SJSA1 (cell line): Measurements from ENCODE around the gene EHD1. TPM values are rescaled to one million over a fixed set of nuclear protein-coding genes. Genes with fewer than 3 reads are reported as not detected.
"Not testable (repeated sequence)": the region's sequence is repeated elsewhere in the genome, so short reads cannot be mapped to it uniquely, and the experiment has no call there.

Experiments
- DNase-seq, 2 experiments: peaks; one replicate each; pipeline ENCODE4 v3.0.0-alpha.2; 2015 to 2020; ENCODE audit warnings: low spot score in 2 of 2, low read depth in 1 of 2
- H3K27ac ChIP-seq: fragments of 250-450 bp; sonication (Bioruptor Pico); 2 replicates; pipeline ENCODE4 v1.5.1; 2020; ENCODE audit warnings: mild to moderate bottlenecking, moderate library complexity
- H3K27me3 ChIP-seq: fragments of 250-450 bp; sonication (Bioruptor Pico); replicated peaks from 2 replicates; pipeline ENCODE4 v1.5.1; 2020; ENCODE audit warnings: mild to moderate bottlenecking, moderate library complexity
- H3K36me3 ChIP-seq: fragments of 250-450 bp; sonication (Bioruptor Pico); 2 replicates; pipeline ENCODE4 v1.5.1; 2020; ENCODE audit warnings: mild to moderate bottlenecking
- H3K4me1 ChIP-seq: fragments of 250-450 bp; sonication (Bioruptor Pico); replicated peaks from 2 replicates; pipeline ENCODE4 v1.6.1; 2021; ENCODE audit warnings: mild to moderate bottlenecking
- H3K4me3 ChIP-seq: fragments of 250-450 bp; sonication (Bioruptor Pico); 2 replicates; pipeline ENCODE4 v1.5.1; 2020; ENCODE audit warnings: mild to moderate bottlenecking
- H3K9me3 ChIP-seq: fragments of 250-450 bp; sonication (Bioruptor Pico); replicated peaks from 2 replicates; pipeline ENCODE4 v1.5.1; 2020; ENCODE audit warnings: mild to moderate bottlenecking
- total RNA-seq: library from RNA; depleted of rRNA; stranded (reverse); fragments of >200 nt; shearing (Covaris generic); gene quantifications from 2 replicates; pipeline ENCODE4 v1.2.3, GENCODE V29; 2014

The EHD1 gene
- total RNA-seq, 1 experiment from 2014 or later: 85.7 TPM

DNA sequence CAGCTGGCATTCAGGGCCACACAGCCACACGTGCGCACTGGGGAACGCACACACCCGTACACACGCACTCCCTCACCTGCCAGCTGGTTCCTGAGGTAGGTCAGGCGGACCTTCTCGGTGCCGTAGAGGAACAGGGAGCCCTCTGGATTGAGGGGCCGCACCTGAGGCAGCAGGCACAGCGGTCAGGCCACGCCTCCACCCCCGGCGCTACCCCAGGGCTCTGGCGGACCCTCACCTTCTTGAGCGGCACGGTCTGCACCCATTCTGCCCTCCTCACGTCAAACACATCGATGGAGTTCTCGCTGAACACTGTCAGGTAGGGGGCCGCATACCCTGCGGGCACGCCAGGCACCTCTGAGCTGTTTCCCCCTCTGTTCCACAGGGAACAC lies 51.0 kb downstream of the EHD1 start:
- Histone ChIP-seq H3K4me1 (no peaks in the 10 kb centered on the region), H3K27me3 (peaks cover 10% of the 10 kb centered on the region; the same call in 1 of the 2 replicates)
- no peak for DNase-seq

DNA sequence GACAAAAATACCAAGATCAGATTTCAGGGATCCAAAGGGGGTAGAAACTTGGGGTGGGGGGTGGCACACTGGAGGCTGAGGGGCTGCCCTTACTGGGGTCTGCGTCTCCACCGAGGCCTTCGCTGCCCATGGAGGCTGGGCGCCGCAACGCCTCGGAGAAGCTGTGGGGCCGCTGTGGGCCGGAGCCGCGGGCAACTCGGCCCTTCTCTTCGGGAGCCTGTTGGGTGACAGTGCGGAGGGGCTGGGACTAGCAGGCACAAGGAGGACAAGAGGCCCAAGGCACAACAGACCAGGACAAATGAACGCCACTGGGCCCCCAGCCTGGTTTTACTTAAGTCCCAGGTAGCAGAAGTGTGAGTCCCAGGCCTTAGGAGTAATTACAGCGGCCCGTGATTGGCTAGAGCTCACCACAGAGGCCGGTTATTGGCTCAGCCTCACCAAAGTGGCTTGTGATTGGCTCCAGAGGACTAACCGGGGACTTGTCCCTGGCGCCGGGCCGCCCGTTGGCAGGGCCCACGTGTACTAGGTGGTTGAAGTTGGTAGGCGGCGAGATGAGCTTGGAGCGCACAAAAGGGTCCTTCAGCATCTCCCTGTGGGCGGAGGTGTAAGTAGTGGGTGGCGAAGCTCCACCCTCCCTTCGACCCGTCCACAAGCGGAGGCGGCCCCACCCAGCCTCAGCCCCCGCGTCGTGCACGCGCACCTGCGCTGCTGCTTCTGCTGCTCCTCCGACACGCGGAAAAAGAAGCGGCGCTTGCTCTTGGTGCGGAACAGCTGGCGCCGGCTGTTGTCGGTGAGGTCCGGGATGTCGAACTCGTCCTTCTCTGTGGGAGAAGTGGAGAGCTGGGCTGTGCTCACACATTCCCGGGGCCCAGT lies 51.6 kb downstream of the EHD1 start:
- Histone ChIP-seq H3K4me1 (no peaks in the 10 kb centered on the region), H3K9me3 (no peaks in the 10 kb centered on the region), H3K4me3 (no peak overlapping the region), H3K27me3 (peaks cover 10% of the 10 kb centered on the region; the same call in 1 of the 2 replicates), H3K36me3 (no peaks in the 10 kb centered on the region), H3K27ac (no peak overlapping the region)
- no peak for DNase-seq

More for the DNA sequence above, 51.0 kb downstream of the EHD1 start:
- Histone ChIP-seq H3K4me3 (no peak overlapping the region), H3K27ac (no peak overlapping the region), H3K9me3 (no peaks in the 10 kb centered on the region), H3K36me3 (no peaks in the 10 kb centered on the region)

DNA sequence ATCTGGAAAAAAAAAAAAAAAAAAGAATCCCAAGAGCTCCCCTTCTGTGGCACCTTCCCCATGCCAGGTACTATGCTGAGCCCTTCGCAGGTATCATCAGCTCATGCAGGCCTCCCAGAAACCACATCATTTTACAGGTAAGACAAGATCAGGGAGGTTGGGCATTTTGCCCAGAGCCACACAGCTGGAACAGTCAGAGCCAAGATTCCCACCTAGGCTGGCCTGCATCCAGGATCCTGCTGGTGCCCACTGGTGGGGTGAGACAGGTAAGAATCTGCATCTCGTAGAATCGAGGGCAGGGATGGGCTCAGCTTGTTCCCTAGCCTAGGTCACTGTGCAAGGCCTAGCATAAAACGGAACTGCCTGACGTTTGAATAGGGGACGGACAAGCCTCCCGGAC lies 52.4 kb downstream of the EHD1 start:
- Histone ChIP-seq H3K36me3 (no peaks in the 10 kb centered on the region), H3K4me1 (no peaks in the 10 kb centered on the region), H3K27me3 (peaks cover 10% of the 10 kb centered on the region; the same call in 1 of the 2 replicates), H3K9me3 (no peaks in the 10 kb centered on the region), H3K4me3 (no peak overlapping the region), H3K27ac (no peak overlapping the region)
- no peak for DNase-seq

DNA sequence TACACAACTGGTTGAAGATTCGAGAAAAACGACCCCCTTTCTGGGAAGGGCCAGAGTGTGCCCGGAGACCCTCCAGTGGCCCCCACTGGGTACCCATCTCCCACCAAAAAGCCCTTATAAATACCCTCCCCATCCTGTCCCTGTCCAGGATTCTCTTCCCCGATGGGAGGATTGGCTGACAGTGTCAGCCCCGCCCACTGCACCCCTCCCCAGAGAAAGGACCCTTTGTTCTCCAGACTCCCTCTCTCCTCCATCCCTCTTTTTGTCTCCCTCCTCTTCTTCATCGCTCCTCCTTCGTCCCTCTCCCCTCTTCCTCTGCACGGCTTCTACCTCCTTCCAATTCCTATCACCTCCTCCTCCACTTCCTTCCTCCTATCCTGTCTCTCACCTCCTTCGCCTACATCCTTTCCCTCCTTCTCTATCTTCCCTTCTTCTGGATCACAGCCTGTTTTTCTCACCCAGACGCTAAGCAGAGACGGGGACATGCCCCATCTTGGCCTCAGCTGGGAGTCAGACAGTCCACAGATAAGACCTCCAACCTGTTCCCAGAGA lies 54.8 kb downstream of the EHD1 start:
- Histone ChIP-seq H3K4me3 (no peak overlapping the region), H3K9me3 (no peaks in the 10 kb centered on the region), H3K4me1 (no peaks in the 10 kb centered on the region), H3K36me3 (no peaks in the 10 kb centered on the region), H3K27ac (no peak overlapping the region), H3K27me3 (peaks cover 10% of the 10 kb centered on the region; the same call in 1 of the 2 replicates)
- no peak for DNase-seq

DNA sequence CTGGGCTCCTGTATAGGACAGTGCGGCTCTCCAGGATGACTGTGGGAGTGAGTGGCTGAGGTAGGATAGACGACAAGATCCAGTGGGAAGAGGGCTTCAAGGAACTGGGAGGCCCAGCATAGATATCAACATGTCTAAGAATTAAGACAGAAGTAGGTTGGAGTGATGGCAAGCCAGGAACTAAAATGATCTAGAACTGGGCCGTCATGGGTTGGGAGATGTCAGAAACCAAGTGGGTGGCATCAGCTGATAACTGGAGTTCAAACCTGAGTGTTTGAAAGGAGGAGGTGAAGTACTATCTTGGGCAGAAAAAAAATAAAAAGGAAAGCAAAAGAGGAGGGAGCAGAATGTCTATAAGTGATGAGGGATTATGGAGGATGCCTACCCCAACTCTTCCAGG lies 60.9 kb downstream of the EHD1 start:
- no peak overlapping the region for H3K4me3 ChIP-seq
- H3K4me1 ChIP-seq: no peaks in the 10 kb centered on the region
- H3K27ac ChIP-seq: no peak overlapping the region
- no peaks in the 10 kb centered on the region for H3K36me3 ChIP-seq
- no peak for DNase-seq
- no peaks in the 10 kb centered on the region for H3K27me3 ChIP-seq
- no peaks in the 10 kb centered on the region for H3K9me3 ChIP-seq

DNA sequence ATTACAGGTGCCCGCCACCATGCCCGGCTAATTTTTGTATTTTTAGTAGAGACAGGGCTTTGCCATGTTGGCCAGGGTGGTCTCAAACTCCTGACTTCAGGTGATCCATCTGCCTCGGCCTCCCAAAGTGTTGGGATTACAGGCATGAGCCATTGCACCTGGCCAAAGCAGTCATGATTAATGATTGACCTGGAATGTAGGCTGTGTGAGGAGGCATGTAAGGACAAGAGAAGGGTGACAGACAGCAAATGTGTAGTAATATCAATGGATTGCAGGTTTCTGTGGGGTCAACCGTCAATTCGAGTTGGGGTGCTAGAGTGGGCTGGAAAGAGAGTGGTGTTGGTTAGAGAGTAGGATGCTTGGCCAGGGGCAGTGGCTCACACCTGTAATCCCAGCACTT lies 63.0 kb downstream of the EHD1 start:
- H3K4me3 ChIP-seq, H3K27me3 ChIP-seq, H3K4me1 ChIP-seq, H3K27ac ChIP-seq, H3K9me3 ChIP-seq, DNase-seq, H3K36me3 ChIP-seq: not testable (repeated sequence)

DNA sequence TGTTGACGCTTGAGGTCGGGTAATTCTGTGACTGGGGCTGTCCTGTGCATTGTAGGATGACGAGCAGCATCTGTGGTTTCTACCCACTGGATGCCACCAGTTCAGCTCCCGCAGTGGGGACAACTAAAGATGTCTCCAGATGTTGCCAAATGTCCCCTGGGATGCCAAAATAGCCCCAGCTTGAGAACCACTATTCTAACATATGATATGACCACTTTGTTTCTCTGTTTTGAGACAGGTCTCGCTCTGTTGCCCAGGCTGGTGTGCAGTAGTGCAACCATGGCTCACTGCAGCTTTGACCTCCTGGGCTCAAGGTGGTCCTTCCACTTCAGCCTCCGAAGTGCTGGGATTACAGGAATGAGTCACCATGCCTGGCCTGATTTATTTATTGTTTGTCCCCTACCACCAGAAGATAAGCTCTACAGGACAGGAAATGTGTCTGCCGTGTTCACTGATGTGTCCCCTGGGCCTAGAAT lies 63.7 kb downstream of the EHD1 start:
- Histone ChIP-seq H3K27me3 (no peaks in the 10 kb centered on the region), H3K4me1 (peaks cover 5% of the 10 kb centered on the region), H3K27ac (no peak overlapping the region), H3K36me3 (0 out of 2 replicates have a peak, but pooled peaks cover under 1% of the 10 kb centered on the region), H3K4me3 (no peak overlapping the region), H3K9me3 (no peaks in the 10 kb centered on the region)
- DNase-seq: no peak

DNA sequence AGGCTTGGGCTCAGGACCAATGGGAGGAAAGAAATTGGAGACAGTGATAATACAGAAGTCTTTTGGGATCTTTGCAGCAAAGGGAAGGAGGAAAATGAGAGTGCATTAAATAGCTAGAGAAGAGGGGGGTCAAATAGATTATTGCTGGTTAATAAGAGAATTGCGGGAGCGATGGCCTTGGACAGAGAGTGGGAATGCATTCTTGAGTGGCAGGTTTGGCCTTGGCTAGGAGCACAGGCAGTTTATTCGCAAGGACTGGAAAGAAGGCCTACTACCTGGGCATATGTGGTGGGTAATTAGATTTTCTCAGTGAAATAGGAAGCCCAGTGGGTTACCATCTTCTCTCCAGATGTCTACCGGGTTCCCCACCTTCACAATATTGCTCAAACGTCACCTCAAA lies 64.6 kb downstream of the EHD1 start:
- H3K27ac ChIP-seq: no peak overlapping the region
- no peak overlapping the region for H3K4me3 ChIP-seq
- H3K4me1 ChIP-seq: peaks cover 11% of the 10 kb centered on the region
- H3K9me3 ChIP-seq: no peaks in the 10 kb centered on the region
- H3K27me3 ChIP-seq: no peaks in the 10 kb centered on the region
- peaks cover 6% of the 10 kb centered on the region for H3K36me3 ChIP-seq
- DNase-seq: no peak

DNA sequence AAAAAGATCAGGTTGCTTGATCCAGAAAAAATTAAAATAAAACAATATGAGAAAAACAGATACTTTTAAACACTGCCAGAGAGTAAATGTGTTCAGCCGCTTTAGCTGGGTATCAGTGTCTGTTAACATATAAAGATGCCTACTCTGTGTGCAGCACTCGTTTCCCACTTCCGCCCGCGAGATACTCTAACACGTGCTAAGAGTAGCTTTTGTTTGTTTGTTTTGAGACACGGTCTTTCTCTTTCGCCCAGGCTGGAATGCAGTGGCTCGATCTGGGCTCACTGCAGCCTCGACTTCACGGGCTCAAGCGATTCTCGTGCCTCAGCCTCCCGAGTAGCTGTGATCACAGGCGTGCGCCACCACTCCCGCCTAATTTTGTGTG lies 67.5 kb downstream of the EHD1 start:
- H3K36me3 ChIP-seq: peaks cover 33% of the 10 kb centered on the region
- H3K27ac ChIP-seq: no peak overlapping the region
- no peak for DNase-seq
- H3K4me1 ChIP-seq: peaks cover 11% of the 10 kb centered on the region
- no peaks in the 10 kb centered on the region for H3K27me3 ChIP-seq
- H3K4me3 ChIP-seq: peak overlapping the region; percentile 65
- no peaks in the 10 kb centered on the region for H3K9me3 ChIP-seq

DNA sequence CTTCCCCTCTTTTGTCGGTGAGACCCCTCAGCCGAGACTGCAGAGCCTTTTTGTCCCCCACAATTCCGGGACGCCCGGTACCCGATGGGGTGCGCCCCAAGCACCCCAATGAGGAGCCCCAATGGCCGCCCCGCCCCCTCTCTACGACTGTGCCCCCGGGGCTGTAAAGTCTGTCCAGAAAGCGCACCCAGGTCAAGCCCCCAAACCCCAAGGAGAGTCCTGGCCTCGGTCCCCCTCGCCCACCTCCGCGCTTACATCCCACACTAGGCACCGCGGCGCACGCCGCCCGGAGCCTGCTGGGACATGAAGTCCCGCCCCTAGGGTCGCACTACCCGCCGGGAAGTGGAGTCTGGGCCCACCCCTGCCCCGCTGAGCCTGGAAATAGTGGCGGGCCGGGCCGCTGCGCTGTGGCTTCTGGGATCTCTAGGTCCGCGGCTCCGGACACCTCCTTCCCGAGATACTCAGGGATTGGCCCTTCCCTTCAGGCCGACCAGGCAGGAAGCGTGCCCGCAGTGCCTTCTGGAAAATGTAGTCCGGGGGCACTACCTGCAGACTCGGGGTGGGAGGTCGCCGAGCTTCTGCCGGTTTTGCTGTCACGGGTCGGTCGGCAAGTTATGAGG lies 68.0 kb downstream of the EHD1 start, which contains the start of gene MEN1:
Gene MEN1, minus strand, starts transcription at position 281 of the 620 bp plus-strand sequence. CDS start 442 bp downstream, outside the sequence.
- Histone ChIP-seq H3K4me3 (peak within 1 kb of the TSS; percentile 65), H3K9me3 (no peaks in the 10 kb centered on the region), H3K36me3 (peaks cover 38% of the 10 kb centered on the region), H3K27ac (no peak within 1 kb of the TSS), H3K27me3 (no peaks in the 10 kb centered on the region), H3K4me1 (peaks cover 11% of the 10 kb centered on the region)
- peak; percentile 98 to 99 for DNase-seq

DNA sequence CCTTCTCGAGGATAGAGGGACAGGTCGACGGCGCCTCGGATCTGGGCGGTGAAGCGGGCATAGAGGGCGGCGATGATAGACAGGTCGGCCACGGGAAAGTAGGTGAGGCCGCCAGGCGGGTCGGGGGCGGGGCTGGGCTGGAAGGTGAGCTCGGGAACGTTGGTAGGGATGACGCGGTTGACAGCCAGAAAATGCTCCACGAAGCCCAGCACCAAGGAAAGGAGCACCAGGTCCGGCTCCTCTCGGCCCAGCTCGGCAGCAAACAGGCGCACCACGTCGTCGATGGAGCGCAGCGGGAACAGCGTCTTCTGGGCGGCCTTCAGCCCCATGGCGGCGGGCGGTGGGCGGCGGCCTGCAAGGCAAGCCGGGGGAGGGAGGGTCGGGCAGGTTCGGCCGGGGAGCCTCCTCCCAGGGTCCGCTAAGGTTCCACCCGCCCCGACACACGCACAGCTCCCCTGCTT lies 68.6 kb downstream of the EHD1 start:
- Histone ChIP-seq H3K9me3 (no peaks in the 10 kb centered on the region), H3K27me3 (no peaks in the 10 kb centered on the region), H3K27ac (no peak overlapping the region), H3K36me3 (peaks cover 44% of the 10 kb centered on the region), H3K4me3 (peak overlapping the region; percentile 65), H3K4me1 (peaks cover 11% of the 10 kb centered on the region)
- peak in 1 of 2 experiments; percentile 61 for DNase-seq

DNA sequence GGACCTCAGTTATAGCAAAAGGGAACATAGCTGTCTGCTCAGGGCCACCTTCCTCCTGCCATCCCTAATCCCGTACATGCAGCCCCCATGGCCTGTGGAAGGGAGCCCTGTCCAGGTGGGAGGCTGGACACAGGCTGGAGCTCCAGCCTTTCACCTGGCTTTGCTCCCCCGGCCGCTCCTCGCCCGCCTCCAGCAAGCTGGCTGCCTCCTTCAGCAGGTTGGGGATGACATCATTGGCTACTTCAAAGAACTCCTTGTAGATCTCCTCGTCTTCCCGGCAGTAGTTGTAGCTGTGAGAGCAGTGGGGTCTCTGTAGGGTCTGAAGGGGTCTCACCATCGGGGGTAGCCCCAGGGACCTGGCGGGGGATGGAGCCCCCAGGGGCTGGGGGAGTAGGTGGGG lies 72.9 kb downstream of the EHD1 start:
- Histone ChIP-seq H3K27me3 (no peaks in the 10 kb centered on the region), H3K9me3 (0 out of 2 replicates have a peak, but pooled peaks cover 3% of the 10 kb centered on the region), H3K27ac (no peak overlapping the region), H3K4me3 (no peak overlapping the region), H3K4me1 (peaks cover 34% of the 10 kb centered on the region), H3K36me3 (peaks cover 60% of the 10 kb centered on the region)
- DNase-seq: no peak

DNA sequence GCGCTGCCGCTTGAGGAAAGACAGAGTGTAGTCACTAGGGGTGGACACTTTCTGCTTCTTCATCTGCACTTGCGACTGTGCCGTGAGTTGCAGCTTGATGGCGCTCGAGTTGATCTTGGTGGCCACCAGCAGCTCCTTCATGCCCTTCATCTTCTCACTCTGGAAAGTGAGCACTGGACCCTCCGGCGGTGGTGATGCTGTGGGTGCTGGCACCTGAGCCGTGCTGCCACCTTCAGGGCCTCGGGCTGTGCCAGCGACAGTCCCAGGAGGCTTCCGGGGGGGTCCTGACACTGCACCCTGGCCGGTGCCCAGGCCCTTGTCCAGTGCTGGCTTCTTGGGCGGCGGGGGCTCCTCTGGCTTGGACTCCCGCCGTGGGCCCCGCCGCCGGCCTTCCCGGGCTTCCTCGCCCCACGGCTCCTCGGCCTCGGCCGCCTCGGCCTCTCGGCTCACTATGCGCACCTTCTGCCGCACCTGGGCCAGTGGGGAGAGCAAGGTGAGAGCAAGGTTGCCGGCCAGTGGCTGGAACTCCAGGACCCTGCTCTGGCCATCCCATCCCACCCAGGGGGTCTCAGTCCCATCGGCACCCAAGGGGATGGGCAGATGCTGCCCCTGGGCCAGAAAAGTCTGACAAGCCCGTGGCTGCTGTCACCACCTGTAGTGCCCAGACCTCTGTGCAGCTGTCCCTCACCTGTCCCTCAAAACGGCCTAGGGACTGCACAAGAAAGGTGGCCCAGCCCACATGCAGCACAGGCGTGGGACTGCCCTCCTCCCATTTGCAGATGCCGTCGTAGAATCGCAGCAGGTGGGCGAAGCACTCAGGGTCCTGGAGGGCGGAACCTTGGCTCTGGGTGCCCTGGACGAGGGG lies 73.8 kb downstream of the EHD1 start:
- Histone ChIP-seq H3K4me1 (peaks cover 31% of the 10 kb centered on the region), H3K27ac (no peak overlapping the region), H3K27me3 (no peaks in the 10 kb centered on the region), H3K36me3 (peaks cover 67% of the 10 kb centered on the region), H3K9me3 (0 out of 2 replicates have a peak, but pooled peaks cover 3% of the 10 kb centered on the region), H3K4me3 (no peak overlapping the region)
- DNase-seq: no peak
